NCI-H2196 (cell line): Measurements from ENCODE around the gene RGL4.
"Not testable (repeated sequence)": the region's sequence is repeated elsewhere in the genome, so short reads cannot be mapped to it uniquely, and the experiment has no call there.

Experiments used
- DNase-seq: peaks from one replicate; lab custom pipeline; 2025; ENCODE audit not compliant: unreplicated experiment; lab: John Stamatoyannopoulos, UW

RGL4 gene, protein sequence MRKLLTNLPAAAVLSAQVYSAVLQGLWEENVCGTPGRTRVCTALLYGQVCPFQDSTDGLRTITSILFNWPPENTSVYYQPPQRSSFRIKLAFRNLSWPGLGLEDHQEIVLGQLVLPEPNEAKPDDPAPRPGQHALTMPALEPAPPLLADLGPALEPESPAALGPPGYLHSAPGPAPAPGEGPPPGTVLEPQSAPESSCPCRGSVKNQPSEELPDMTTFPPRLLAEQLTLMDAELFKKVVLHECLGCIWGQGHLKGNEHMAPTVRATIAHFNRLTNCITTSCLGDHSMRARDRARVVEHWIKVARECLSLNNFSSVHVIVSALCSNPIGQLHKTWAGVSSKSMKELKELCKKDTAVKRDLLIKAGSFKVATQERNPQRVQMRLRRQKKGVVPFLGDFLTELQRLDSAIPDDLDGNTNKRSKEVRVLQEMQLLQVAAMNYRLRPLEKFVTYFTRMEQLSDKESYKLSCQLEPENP

DNA sequence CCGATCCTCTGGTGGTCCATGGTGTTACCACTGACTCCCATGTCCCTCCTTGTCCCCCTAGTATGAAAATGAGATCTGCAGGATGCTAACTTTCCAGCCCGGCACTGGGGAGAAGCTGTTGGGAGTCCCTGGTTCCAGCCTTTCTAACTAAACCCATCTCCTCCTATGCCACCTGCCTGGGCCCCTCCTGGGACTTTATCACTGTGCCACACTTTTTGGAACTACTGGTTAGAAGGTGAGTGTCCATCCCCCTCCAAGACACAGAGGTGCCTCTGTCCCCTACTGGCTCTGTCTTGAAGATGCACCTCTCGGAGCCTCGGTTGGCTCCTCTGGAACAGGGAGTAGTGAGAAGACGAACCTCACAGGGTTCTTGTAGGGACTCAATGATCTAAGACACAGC lies at the start of gene RGL4:
TSS of gene RGL4 (plus strand) at position 301 of the 400 bp plus-strand sequence. CDS start 1,018 bp downstream, outside the sequence.
- DNase-seq, result no peak

DNA sequence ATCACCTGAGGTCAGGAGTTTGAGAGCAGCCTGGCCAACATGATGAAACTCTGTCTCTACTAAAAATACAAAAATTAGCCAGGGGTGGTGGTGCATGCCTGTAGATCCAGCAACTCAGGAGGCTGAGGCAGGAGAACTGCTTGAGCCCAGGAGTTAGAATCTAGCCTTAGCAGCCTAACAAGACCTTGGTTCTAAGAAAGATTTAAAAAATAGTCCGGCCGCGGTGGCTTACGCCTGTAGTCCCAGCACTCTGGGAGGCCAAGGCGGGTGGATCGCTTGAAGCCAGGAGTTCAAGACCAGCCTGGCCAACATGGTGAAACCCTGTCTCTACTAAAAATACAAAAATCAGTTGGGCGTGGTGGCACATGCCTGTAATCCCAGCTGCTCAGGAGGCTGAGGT lies 44.3 kb upstream of the RGL4 start:
- not testable (repeated sequence) for DNase-seq

DNA sequence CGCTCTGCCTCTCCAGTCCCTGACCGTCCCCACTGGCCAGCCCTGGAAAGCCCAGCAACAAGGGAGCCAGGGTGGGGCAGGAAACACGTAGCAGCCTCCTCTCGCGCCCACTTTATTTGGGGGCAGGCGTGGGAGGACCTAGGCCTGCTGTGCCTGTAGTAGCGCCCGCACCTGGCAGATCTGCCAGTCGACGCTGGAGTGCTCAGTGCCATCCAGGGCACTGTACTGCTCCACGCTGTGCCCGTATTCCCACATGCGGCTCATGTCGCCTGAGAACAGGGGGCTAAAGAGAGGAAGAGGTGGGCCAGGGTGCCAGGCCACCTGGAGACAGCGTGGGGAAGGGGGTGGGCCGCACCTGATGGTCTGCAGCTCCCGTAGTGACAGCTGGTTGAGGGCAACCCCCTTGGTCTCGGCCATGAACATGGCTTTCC lies 41.7 kb upstream of the RGL4 start:
- DNase-seq, result no peak

DNA sequence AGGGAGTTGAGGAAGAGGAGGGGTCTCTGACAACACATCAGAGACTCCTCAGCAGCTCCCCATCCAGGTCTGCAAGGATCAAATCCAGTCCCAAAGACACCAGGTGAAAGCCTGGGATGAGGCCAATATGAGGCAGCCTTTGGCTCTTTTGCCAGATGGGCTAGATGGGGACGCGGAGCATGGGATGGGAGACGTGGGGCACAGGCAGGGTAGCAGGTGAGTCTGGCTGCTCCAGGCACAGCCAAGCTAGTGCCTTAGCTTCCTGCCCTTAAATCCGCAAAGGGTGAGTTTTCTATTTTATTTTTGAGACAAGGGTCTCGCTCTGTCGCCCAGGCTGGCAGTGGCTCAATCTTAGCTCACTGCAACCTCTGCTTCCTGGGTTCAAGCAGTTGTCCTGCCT lies 39.1 kb upstream of the RGL4 start:
- no peak for DNase-seq

DNA sequence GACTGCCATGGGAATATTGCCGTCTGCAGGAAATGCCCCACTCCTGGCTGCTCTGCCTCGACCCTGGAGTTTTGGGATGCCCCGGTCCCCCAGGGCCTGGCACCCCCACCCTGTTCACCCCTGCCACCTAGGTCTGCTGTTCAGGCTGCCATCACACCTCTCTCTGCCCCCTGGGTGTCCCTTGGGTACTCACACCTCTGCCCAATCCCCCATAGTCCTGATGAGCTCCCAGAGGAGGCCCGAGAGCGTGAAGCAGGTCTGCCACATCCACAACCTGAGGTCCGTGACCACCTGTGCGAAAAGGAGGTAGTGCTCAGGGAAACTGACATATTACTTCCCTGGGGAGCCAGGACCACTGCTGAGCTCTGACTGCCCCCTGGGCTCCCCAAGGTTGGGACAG lies 38.5 kb upstream of the RGL4 start:
- no peak for DNase-seq

DNA sequence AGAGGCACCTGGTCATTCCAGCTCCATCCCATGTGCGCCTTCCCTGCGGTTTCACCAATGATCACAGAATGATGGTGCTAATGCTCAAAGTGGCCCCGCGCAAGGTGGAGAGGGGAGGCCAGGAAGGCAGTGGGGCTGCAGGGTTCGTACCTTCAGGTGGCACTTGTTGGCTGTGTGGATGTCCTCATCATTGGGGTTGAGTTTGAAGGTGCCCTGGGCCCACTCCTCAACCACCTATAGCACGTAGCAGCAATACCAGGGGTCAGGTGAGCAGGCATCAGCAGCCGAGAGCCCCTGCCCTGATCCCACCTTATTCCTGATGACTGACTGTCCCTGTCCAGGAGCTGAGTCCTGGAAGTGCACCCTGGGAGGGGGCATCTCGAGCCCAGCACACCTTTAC lies 38.1 kb upstream of the RGL4 start:
- no peak for DNase-seq

DNA sequence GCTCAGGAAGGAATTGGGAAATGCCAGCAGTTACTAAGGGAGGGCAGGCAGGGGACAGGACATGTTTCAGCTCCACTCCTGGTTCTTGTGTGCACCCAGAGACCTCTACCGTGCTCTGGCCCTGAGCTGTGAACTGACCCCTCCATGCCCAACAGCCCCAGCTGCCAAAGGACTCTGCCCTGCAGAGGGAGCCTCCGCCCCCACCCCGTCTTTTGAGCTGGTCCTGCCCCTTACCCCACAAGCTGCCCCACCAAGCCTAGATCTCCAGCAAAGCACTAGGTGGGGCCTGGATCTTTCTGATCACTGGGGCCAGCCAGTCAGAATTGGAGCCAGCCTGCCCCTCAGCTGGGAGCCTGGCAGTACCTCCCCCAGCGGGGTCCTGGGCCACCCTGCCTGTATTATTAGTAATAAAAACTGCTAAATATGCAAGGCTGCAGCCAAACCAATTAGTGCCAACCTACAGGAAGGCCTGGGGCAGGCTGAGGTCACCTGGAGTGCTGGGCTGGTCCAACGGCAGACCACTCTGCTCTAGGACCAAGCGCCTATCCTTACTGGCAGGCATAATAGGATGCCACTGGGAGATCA lies 34.8 kb upstream of the RGL4 start:
- DNase-seq, result no peak

DNA sequence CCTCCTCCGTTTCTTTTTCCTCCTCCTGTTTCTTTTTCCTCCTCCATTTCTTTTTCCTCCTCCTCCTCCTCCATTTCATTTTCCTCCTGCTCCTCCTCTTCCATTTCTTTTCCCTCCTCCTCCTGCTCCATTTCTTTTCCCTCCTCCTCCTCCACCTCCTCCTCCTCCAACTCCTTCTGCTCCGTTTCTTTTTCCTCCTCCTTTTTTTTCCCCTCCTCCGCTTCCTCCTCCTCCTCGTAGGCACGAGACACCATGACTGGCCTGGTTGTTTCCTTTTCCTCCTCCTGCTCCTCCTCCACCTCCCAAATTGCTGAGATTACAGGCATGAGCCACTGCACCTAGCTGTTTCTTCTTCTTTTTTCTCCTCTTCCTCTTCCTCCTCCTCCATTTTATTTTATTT lies 33.1 kb upstream of the RGL4 start:
- DNase-seq, result no peak

DNA sequence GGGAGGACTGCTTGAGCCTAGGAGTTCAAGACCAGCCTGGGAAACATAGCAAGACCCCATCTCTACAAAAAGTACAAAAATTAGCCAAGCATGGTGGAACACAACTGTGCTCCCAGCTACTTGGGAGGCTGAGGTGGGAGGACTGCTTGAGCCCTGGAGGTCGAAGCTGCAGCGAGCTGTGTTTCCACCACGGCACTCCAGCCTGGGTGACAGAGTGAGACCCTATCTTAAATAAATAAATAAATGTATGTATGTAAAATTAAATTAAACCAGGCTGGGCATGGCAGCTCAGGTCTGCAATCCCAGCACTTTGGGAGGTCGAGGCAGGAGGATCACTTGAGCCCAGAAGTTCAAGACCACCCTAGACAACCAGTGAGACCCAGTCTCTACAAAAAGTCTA lies 30.4 kb upstream of the RGL4 start:
- not testable (repeated sequence) for DNase-seq

DNA sequence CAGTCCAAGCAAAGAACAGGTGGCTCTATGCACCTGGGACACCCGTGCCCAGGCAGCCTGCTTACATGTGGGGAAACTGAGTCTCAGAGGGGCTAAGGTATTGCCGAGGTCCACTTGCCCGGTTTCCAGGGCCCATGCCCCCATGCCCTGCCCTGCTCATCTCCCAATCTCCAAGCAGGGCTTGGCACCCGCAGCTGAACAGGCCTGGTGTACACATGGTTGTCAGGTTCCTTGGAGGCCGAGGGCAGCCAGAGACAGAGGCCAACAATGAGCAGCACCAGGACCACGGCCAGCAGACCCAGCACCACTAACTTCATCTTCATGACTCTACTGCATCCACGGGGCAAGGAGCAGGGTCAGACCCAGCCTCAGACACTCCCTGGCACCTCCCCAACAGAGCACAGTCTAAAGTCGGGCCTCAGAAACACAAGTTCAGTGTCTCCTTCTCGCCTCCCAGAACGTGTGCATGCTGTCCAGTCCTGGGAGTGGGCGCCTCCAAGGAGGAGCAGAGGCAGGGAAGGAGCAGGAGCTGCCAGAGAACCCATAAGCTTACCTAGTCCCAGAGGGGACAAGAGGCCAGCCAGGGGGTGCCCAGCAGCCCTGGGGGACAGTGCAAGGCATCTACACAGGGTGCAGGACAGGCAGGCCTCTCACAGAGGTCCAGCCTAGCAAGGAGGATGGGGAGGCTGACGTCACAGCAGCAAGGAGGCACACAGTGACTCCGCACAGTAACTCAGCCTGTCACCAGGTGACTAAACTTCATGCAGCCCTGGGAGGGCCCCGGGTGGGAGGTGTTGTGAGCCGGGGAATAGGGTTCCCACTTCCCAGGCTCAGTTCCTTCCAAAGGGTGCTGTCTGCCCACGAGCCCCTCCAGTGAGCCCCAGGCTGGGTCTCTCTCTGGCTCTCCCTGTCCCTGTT lies 20.2 kb upstream of the RGL4 start:
- no peak for DNase-seq

DNA sequence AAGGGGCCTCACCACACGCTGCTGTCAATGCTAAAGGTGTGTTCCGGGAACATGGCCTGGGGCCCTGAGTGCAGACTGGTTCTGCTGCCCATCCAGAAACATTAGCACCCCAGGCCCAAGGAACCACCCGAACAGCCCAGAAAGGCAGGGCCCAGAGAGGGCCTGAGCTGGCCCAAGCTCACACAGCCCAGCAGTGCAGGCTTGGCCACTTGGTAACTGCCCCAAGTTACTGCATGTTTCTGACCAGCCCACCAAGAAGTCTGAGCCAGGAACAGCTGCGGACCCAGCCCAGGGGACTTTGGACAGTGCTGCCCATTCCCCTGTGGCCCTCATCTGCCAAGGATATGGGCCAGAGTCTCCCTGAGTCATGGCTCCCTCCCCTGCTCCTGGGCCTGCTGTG lies 19.4 kb upstream of the RGL4 start:
- DNase-seq, result not testable (repeated sequence)

DNA sequence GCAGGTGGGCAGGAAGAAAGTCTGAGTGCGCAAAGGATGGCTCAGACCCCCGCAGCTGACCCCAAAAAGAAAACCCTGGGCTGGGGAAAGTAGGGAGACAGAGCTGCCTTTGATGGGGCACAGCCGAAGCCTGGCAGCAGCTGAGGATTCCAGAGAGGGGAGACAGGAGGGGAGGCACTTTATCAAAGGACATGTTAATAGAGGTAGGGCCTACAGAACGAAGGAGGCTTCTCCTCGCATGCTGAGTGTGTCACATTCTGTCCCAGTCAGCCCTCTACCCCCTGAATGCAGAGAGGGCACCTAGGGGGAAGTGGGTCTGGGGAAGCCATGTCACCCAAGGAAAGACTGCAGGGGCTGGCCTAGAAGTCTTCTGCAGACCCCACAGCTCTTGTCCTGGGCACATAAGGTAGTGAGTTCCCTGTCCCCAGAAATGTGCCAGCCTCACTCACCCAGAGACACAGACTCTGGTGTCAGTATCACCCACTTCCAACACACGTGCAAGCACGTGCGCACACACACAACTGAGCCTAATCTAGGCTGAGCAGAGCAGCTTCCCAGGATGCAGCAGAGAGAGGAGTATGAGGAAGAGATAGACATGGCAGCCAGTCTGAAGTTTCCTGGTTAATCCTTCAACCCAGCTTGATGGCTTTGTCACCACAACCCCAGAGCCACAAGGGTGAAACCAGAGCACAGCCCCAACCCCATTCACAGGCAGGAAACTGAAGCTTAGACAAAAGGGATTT lies 18.3 kb upstream of the RGL4 start:
- DNase-seq, result not testable (repeated sequence)

DNA sequence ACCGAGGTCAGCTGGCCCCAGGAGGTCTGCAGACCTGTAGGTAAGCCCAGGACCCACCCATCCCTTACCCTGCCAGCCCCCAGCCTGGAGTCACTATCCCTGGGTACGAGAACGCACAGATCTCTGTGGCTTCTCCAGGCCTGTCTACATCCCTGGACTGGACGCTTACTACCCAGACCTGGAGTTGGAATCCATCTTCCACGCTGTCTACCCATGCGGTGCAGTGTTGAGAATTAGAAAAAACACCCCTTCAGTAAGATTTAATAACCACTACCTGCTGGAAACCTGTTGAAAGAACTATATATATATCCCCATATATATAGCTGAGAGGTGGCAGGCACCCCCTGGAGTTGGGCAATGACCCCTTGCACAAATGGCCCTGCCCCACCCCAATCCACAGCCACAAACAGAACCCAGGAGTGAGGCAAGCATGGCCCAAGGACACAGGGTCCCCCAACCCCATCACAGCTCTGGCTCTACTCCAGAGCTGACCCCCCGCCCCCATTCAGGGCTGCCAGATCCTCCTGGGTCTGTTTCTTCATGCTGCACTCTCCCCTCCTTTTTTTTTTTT lies 17.7 kb upstream of the RGL4 start:
- no peak for DNase-seq

DNA sequence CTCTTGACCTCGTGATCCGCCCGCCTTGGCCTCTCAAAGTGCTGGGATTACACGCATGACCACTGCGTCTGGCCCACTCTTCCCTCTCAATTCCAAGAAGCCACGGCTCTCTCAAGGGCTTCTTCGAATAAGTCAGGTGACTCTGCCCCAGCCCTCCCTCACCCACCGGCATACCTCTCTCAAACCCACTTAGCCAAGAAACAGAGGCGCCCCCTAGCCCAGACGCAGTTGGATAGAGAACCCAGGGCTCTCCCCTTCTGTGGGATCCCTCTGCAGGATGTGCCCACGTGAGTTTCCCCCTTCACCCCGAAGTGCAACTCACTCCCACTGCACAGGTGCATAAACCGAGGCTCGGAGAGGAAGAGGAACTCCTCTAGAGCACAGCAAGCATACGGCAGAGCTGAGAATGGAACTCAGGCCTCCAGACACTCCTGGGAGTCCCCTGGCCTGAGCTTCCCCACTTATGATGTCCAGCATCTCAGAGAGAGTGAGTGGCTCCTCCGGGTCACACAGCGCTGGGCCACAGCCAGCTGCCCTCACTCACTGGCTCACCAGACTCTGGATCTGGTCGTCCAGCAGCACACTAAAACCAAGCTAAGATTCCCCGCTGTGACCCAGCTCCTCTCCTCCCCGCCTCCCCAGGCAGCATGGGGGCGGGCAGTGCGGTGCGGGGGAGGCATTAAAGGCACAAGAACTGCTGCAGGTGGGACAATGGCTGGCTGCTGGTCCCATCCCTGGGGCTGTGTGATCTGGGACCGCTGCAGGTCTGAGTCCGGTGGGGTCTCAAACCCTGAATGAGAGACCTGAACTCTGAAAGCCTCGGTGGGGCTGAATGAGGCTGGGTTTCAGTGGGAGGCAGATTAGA lies 16.8 kb upstream of the RGL4 start:
- DNase-seq, result no peak

DNA sequence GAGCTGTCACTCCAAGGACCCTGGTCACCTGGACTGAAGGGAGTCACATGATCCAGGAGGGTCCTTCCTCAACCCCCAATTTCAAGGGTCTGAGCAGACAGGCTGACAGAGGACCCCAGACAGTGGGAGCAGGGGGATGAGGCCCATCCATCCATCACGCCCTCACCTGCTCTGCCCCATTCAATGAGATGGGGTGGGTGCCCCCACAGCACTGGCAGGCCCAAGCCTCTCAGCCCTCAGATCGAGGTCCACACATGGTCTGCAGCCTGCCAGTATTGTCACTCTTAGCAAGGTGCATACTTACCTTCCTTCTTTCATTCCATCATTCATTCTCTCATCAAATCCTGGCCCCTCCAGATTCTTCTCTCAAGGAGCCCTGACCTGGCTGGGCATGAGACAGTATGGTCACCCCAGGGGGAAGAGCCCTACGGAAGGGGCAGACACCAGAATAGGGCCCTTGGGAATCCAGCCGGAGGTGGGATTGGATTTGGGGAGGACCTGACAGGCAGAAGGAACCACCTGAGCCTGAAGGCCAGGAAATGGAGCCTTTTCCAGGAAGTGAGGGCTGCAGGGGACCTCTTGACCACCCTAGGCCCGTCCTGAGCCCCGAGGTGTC lies 15.8 kb upstream of the RGL4 start:
- not testable (repeated sequence) for DNase-seq

DNA sequence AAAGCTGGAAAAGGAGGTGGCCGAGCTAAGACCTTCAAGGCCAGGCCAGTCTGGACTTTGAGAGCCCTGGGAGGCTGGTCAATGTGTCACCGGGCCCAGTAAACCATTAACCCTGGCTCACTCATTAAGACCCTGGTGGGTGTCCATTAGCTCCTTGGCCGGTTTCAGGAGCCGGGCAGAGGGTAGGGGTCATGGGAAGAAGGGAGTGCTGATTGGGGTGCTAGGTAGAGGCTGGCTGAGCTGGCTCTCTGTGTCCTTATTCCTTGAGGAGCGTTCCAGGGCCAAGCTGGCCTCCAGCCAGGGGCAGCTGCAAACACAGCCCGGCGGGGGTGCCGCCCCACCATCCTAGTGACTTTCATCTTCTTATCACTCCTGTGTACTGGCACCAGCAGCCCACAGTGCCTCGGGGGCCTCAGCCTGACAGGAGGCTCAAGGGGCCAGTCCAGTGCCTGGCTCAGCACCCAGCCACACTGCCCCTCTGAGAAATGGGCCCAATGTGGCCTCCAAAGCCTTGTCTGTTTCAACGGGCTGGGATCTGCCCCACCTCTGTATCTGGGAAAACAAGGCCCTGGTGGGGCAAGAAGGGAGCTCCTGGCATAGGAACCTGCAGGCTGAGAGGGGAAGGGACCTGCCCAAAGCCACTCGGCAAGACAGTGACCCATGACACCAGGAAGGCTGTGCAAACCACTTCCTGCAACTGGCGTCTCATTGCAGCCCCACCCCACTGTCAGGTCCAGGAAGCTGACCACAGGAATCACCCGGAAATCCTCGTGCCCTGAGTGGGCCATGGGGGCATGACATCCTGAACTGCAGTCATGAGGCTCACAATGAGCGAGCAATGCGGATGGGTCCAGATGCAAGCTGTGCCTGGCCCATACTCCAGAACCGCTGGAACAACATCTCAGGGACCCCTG lies 15.1 kb upstream of the RGL4 start:
- DNase-seq, result no peak

DNA sequence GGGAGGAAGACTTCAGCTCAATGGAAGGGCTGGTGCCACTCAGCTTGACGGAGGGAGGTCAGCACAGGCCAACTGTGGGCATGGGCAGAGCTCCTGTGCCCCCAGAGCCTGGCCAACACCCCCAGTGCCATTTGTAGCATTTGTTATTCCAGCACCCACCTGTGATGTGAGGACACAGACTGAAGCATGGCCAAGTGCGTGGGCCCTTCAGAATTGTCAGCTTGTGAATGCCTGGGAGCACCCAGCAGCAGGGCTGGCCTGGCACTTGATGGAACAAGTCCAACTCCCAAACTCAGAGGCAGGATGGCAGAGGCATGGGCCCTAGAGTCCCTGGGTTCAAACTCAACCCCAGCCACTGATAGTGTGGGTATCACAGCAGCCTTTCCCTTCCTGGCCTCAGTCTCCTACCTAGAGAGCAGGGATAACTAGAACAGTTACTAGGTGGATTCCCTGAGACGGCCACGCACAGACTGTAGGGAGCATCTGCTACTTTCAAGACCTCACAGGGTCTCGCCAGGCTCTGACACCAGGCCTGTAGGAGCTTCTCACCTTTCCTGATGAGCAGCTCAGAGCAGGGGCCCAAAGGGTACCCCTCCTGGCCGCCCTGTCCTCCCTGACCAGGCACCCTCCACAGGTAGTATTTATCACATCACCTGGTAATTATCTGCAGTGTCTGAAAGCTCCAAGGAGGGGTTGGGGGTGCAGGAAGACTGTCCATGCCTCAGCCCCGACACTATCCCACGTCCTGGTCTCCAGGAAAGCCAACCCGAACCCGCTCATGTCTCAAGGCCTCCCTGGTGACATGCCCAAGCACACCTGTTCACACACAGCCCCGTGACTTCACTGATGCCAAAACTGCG lies 13.7 kb upstream of the RGL4 start:
- DNase-seq, result not testable (repeated sequence)
